H1 (cell line): Measurements from ENCODE around the gene RALA. TPM values are rescaled to one million over a fixed set of nuclear protein-coding genes. Genes with fewer than 3 reads are reported as not detected.

Experiments used
- CTCF ChIA-PET: fragments of 300-600 bp; sonication (Branson Sonifier 250); formaldehyde crosslinking; loops from one replicate; lab custom pipeline; 2021; ENCODE audit not compliant: partially characterized antibody; lab: Charles Lee
- POLR2A ChIA-PET: fragments of 300-600 bp; sonication (Branson Sonifier 250); formaldehyde crosslinking; loops from one replicate; lab custom pipeline; 2021; ENCODE audit warnings: inconsistent platforms; ENCODE audit not compliant: partially characterized antibody; lab: Charles Lee
- DNase-seq, 2 experiments: peaks; one replicate each; pipeline versions ENCODE4 v3.0.0 to v3.0.0-alpha.2; 2010 to 2022; ENCODE audit warnings: low spot score in 2 of 2, low read depth in 1 of 2, mixed read lengths in 1 of 2
- FAIRE-seq: peaks from 2 replicates; lab custom pipeline; 2011; peaks lifted over from hg19 to GRCh38; lab: Jason Lieb, UNC
- H2AFZ ChIP-seq: 2 replicates; pipeline ENCODE4 v1.8.1; 2012; ENCODE audit warnings: low read length, inconsistent platforms
- H2AK5ac ChIP-seq: 2 replicates; pipeline ENCODE4 v1.6.1; 2013; ENCODE audit warnings: low read depth, low read length
- H2BK120ac ChIP-seq: replicated peaks from 2 replicates; pipeline ENCODE3; 2013; ENCODE audit warnings: low read depth, low read length, inconsistent platforms
- H2BK12ac ChIP-seq: 2 replicates; pipeline ENCODE4 v1.6.1; 2013; ENCODE audit warnings: low read depth, low read length
- H2BK15ac ChIP-seq: 2 replicates; pipeline ENCODE4 v1.6.1; 2013; ENCODE audit warnings: low read length
- H2BK20ac ChIP-seq: 2 replicates; pipeline ENCODE4 v1.6.1; 2013; ENCODE audit warnings: low read length
- H2BK5ac ChIP-seq: 2 replicates; pipeline ENCODE4 v1.6.1; 2013; ENCODE audit warnings: low read depth, low read length
- H3K14ac ChIP-seq: 2 replicates; pipeline ENCODE4 v1.6.1; 2013; ENCODE audit warnings: inconsistent platforms; ENCODE audit not compliant: insufficient read length
- H3K18ac ChIP-seq: 2 replicates; pipeline ENCODE4 v1.6.1; 2013; ENCODE audit warnings: low read length; ENCODE audit errors: extremely low read depth
- H3K23ac ChIP-seq: 2 replicates; pipeline ENCODE4 v1.6.1; 2013; ENCODE audit warnings: inconsistent platforms; ENCODE audit not compliant: insufficient read length
- H3K23me2 ChIP-seq: 2 replicates; pipeline ENCODE4 v1.6.1; 2013; ENCODE audit warnings: low read depth, low read length
- H3K27ac ChIP-seq: 2 replicates; pipeline ENCODE4 v1.6.1; 2011; ENCODE audit warnings: low read depth, low read length, inconsistent platforms
- H3K27me3 ChIP-seq, 4 experiments: replicated peaks in 1 of 4; 1 replicate in 1 of 4; 2 replicates in 3 of 4; pipeline versions ENCODE4 v1.6.1 to v1.8.1; 2011 to 2013; ENCODE audit warnings: low read length in 3 of 4, mild to moderate bottlenecking in 3 of 4, inconsistent platforms in 2 of 4, mixed read lengths in 2 of 4, moderate library complexity in 1 of 4; ENCODE audit not compliant: control insufficient read depth in 3 of 4, insufficient read depth in 3 of 4; ENCODE audit errors: extremely low read depth in 1 of 4
- H3K36me3 ChIP-seq, 4 experiments: 2 replicates each; pipeline versions ENCODE4 v1.6.1 to v1.8.1; 2011 to 2013; ENCODE audit warnings: mild to moderate bottlenecking in 4 of 4, low read length in 3 of 4, moderate library complexity in 2 of 4, control low read depth in 1 of 4, inconsistent platforms in 1 of 4; ENCODE audit not compliant: insufficient read depth in 4 of 4, control insufficient read depth in 2 of 4
- H3K4ac ChIP-seq: replicated peaks from 2 replicates; pipeline ENCODE3; 2013; ENCODE audit warnings: low read length, low read depth, mixed read lengths, inconsistent platforms; ENCODE audit not compliant: insufficient read length
- H3K4me1 ChIP-seq, 4 experiments: replicated peaks in 1 of 4; 1 replicate in 1 of 4; 2 replicates in 3 of 4; pipeline versions ENCODE4 v1.6.1 to v1.8.1; 2011 to 2013; ENCODE audit warnings: low read length in 3 of 4, inconsistent platforms in 2 of 4, mixed read lengths in 1 of 4; ENCODE audit not compliant: insufficient read depth in 4 of 4, control insufficient read depth in 3 of 4
- H3K4me2 ChIP-seq, 2 experiments: 2 replicates each; pipeline versions ENCODE4 v1.6.1 to v1.8.1; 2011 to 2013; ENCODE audit warnings: low read depth in 2 of 2, low read length in 2 of 2, control low read depth in 1 of 2, inconsistent platforms in 1 of 2, mild to moderate bottlenecking in 1 of 2; ENCODE audit not compliant: insufficient read depth in 1 of 2
- H3K4me3 ChIP-seq, 4 experiments: fragments of 200-600, 300-600 bp in 1 of 4; sonication (generic), shearing (Covaris generic), sonication (Bioruptor Twin) in 1 of 4; 2 replicates each; pipeline versions ENCODE4 v1.5.1 to v1.8.1; 2011 to 2016; ENCODE audit warnings: low read length in 4 of 4, low read depth in 3 of 4, control low read depth in 2 of 4, inconsistent platforms in 2 of 4, mild to moderate bottlenecking in 2 of 4, mixed read lengths in 1 of 4, moderate library complexity in 1 of 4; ENCODE audit not compliant: insufficient read depth in 2 of 4; ENCODE audit errors: extremely low read depth in 1 of 4
- H3K56ac ChIP-seq: replicated peaks from 2 replicates; pipeline ENCODE3; 2013; ENCODE audit warnings: low read depth, mild to moderate bottlenecking, mixed read lengths, low read length, inconsistent platforms; ENCODE audit not compliant: insufficient read length
- H3K79me1 ChIP-seq: 2 replicates; pipeline ENCODE4 v1.6.1; 2013; ENCODE audit warnings: low read depth, low read length, control low read depth
- H3K79me2 ChIP-seq, 2 experiments: 2 replicates each; pipeline versions ENCODE4 v1.6.1 to v1.8.1; 2012 to 2013; ENCODE audit warnings: low read length in 2 of 2, mild to moderate bottlenecking in 2 of 2, inconsistent platforms in 1 of 2; ENCODE audit not compliant: insufficient read depth in 2 of 2, control insufficient read depth in 1 of 2
- H3K9ac ChIP-seq, 4 experiments: replicated peaks in 1 of 4; 1 replicate in 1 of 4; 2 replicates in 3 of 4; pipeline versions ENCODE4 v1.6.1 to v1.8.1; 2011 to 2013; ENCODE audit warnings: low read depth in 3 of 4, low read length in 3 of 4, control low read depth in 2 of 4, mild to moderate bottlenecking in 2 of 4, moderate library complexity in 2 of 4, inconsistent platforms in 1 of 4; ENCODE audit errors: extremely low read depth in 1 of 4
- H3K9me3 ChIP-seq, 2 experiments: 2 replicates each; pipeline versions ENCODE4 v1.6.1 to v1.8.1; 2012 to 2013; ENCODE audit warnings: mild to moderate bottlenecking in 2 of 2, moderate library complexity in 2 of 2, control low read depth in 1 of 2, inconsistent platforms in 1 of 2, low read depth in 1 of 2, low read length in 1 of 2, mixed read lengths in 1 of 2; ENCODE audit not compliant: insufficient read depth in 2 of 2
- H4K20me1 ChIP-seq, 2 experiments: replicated peaks in 1 of 2; 2 replicates each; pipeline versions ENCODE3 to v1.8.1; 2011 to 2013; ENCODE audit warnings: inconsistent platforms in 2 of 2, low read length in 2 of 2, mild to moderate bottlenecking in 1 of 2; ENCODE audit not compliant: insufficient read depth in 2 of 2, control insufficient read depth in 1 of 2
- H4K5ac ChIP-seq: 2 replicates; pipeline ENCODE4 v1.6.1; 2013; ENCODE audit warnings: low read length, low read depth, mixed read lengths, inconsistent platforms; ENCODE audit not compliant: insufficient read length
- H4K8ac ChIP-seq: 2 replicates; pipeline ENCODE4 v1.8.0; 2013; ENCODE audit warnings: mild to moderate bottlenecking, moderate library complexity, low read length, inconsistent platforms; ENCODE audit not compliant: insufficient read depth; ENCODE audit errors: extremely low read depth
- H4K91ac ChIP-seq: replicated peaks from 2 replicates; pipeline ENCODE3; 2013; ENCODE audit warnings: low read length, mixed read lengths, inconsistent platforms; ENCODE audit not compliant: insufficient read length
- CHD2 ChIP-seq: IDR thresholded peaks from 2 replicates; pipeline ENCODE4 v1.6.1; 2012; ENCODE audit warnings: low read length, improper control_type of control experiment
- E2F6 ChIP-seq: IDR thresholded peaks from 2 replicates; pipeline ENCODE4 v1.6.1; 2012; ENCODE audit warnings: inconsistent platforms
- MAX ChIP-seq: IDR thresholded peaks from 2 replicates; pipeline ENCODE4 v1.6.1; 2012; ENCODE audit warnings: inconsistent platforms
- RAD21 ChIP-seq, 2 experiments: IDR thresholded peaks in 1 of 2; conservative IDR thresholded peaks in 1 of 2; 2 replicates each; pipeline ENCODE4 v1.6.1; 2011; ENCODE audit warnings: low read depth in 2 of 2, low read length in 2 of 2, improper control_type of control experiment in 1 of 2, inconsistent platforms in 1 of 2, mild to moderate bottlenecking in 1 of 2, moderate library complexity in 1 of 2
- SAP30 ChIP-seq: fragments of 300-600 bp; sonication (generic); IDR thresholded peaks from 2 replicates; pipeline ENCODE4 v1.7.1; 2012; ENCODE audit warnings: low read length, moderate library complexity, mild to moderate bottlenecking, inconsistent platforms; ENCODE audit not compliant: insufficient read depth, insufficient replicate concordance
- SUZ12 ChIP-seq: fragments of 200-600 bp; sonication (generic); IDR thresholded peaks from 2 replicates; pipeline ENCODE4 v1.6.1; 2012; ENCODE audit warnings: mild to moderate bottlenecking, inconsistent platforms, low read length, moderate library complexity, mixed read lengths
- YY1 ChIP-seq: IDR thresholded peaks from 2 replicates; pipeline ENCODE4 v1.6.1; 2011; ENCODE audit warnings: low read depth, mild to moderate bottlenecking, low read length
- WGBS, 2 experiments: shearing (Covaris generic) in 1 of 2; methylation state at CpG; one replicate each; pipeline versions ENCODE4 v1.1.6 to v1.1.7; 2013 to 2015; ENCODE audit warnings: low lambda C conversion rate in 2 of 2, mixed read lengths in 2 of 2, inconsistent platforms in 1 of 2, low coverage in 1 of 2, missing lambda C conversion rate in 1 of 2; ENCODE audit not compliant: insufficient replicate concordance in 2 of 2, insufficient coverage in 1 of 2, insufficient read length in 1 of 2; ENCODE audit errors: extremely low coverage in 1 of 2, missing lambda C conversion rate in 1 of 2; 5-methylcytosine and 5-hydroxymethylcytosine counted together
- polyA plus RNA-seq, 7 experiments: library from polyadenylated mRNA; depleted of rRNA in 3 of 7; stranded (reverse) in 5 of 7; unstranded in 2 of 7; fragments of >200 nt in 5 of 7; fragments of 200-250 nt in 2 of 7; gene quantifications; 1 replicate in 5 of 7; 2 replicates in 1 of 7; 4 replicates in 1 of 7; pipeline versions ENCODE4 v1.2.1 to v1.2.3, GENCODE V29; 2011 to 2013; ENCODE audit warnings: missing spikeins in 2 of 7, mixed read lengths in 2 of 7
- total RNA-seq: library from RNA; stranded (reverse); fragmentation: NEBNext Ultra II Directional; extraction: Animal tissue kit (Norgen Biotek cat#: 25700); gene quantifications from 2 replicates; pipeline ENCODE4 v1.2.1, GENCODE V29; 2021

Gene RALA
- total and polyA plus RNA-seq, 2 of the 8 experiments (the other 6 are each of a cell fraction or from before 2014, with no cell fraction given) = 24.1 to 72.8 TPM

- Histone ChIP-seq H4K20me1 (no peaks in the 10 kb centered on the region), H3K4me3 (no peak overlapping the region), H3K14ac (no peak overlapping the region), H2BK120ac (no peak overlapping the region), H3K4ac (no peak overlapping the region), H3K23me2 (no peaks in the 10 kb centered on the region), H2AK5ac (no peak overlapping the region), H3K27ac (no peak overlapping the region), H4K91ac (no peak overlapping the region), H2BK12ac (no peak overlapping the region), H4K5ac (no peak overlapping the region), H4K8ac (no peak overlapping the region), H3K79me2 (peaks cover 0 to 12% of the 10 kb centered on the region in 2 experiments; a peak in 2 of 4 replicates), H2BK20ac (no peak overlapping the region), H2AFZ (no peak overlapping the region), H3K4me1 (no peaks in the 10 kb centered on the region), H3K4me2 (no peak overlapping the region), H3K79me1 (peaks cover 2% of the 10 kb centered on the region; the same call in 1 of the 2 replicates), H3K18ac (no peak overlapping the region), H3K9me3 (no peaks in the 10 kb centered on the region), H3K27me3 (no peaks in the 10 kb centered on the region), H3K9ac (no peak overlapping the region), H2BK5ac (no peak overlapping the region), H2BK15ac (no peak overlapping the region)
- DNase-seq = no peak
- 93% methylated on average over 2 of the region's 2 CpGs; no CpG with 5 or more reads in 1 of the 2 experiments for WGBS, 2 experiments
- no peak for FAIRE-seq
- no peak for TF ChIP-seq MAX
- no peak for TF ChIP-seq CHD2
- no peak for TF ChIP-seq RAD21 (IDR thresholded peaks at IDR 0.05 in 1 of 2, conservative IDR thresholded peaks at IDR 0.05 in 1 of 2; ENCODE audit: low read depth in 2 of 2, low read length in 2 of 2)
- no peak for TF ChIP-seq E2F6
- TF ChIP-seq SAP30 = no peak
- TF ChIP-seq YY1 = no peak
- TF ChIP-seq SUZ12 = no peak
- TF ChIP-seq, all 59 proteins: peak for 0
- no peak overlapping the region for H3K56ac ChIP-seq
- no peak overlapping the region for H3K23ac ChIP-seq
- H3K36me3 ChIP-seq = no peaks in the 10 kb centered on the region
- POLR2A ChIA-PET = interaction anchor here (0.7 to 2.0 kb wide), 4 partner anchors 12 to 155 kb away, joined by 3 to 15 read pairs (median 4); no protein-coding TSS in a partner anchor
- CTCF ChIA-PET = interaction anchor here (0.5 to 15.2 kb wide), 11 partner anchors 10 to 504 kb away, joined by 3 to 406 read pairs (median 3); partner anchors contain the start of gene RALA
Observed at GRCh38 chr7:39744620-39745019, 121.2 kb downstream of the RALA start.
